ENCODE measurements around the gene CUBN.
"Not testable (repeated sequence)": the region's sequence is repeated elsewhere in the genome, so short reads cannot be mapped to it uniquely, and the experiment has no call there.

The CUBN gene

GRCh38 chr10:17140386-17140761 is 10.8 kb upstream of the CUBN start:
- no peak for ATAC-seq

- ATAC-seq = no peak
Observed at GRCh38 chr10:17138460-17139042, 8.9 kb upstream of the CUBN start.

GRCh38 chr10:17134737-17135260 is 5.2 kb upstream of the CUBN start:
- no peak for ATAC-seq

GRCh38 chr10:17134282-17134681 is 4.7 kb upstream of the CUBN start:
- no peak for ATAC-seq

- no peak for ATAC-seq
Observed at GRCh38 chr10:17128261-17128660, 1.4 kb downstream of the CUBN start.

GRCh38 chr10:17126327-17126726 is 3.3 kb downstream of the CUBN start:
- ATAC-seq = no peak

- ATAC-seq = no peak
Observed at GRCh38 chr10:17125206-17125893, 4.3 kb downstream of the CUBN start.

GRCh38 chr10:17123961-17124360 is 5.7 kb downstream of the CUBN start:
- no peak for ATAC-seq

- no peak for ATAC-seq
Observed at GRCh38 chr10:17122726-17123661, 6.6 kb downstream of the CUBN start.

- no peak for ATAC-seq
Observed at GRCh38 chr10:17122052-17122451, 7.6 kb downstream of the CUBN start.

GRCh38 chr10:17120694-17121093 is 8.9 kb downstream of the CUBN start:
- ATAC-seq = no peak

- ATAC-seq = no peak
Observed at GRCh38 chr10:17119845-17120244, 9.8 kb downstream of the CUBN start.

- no peak for ATAC-seq
Observed at GRCh38 chr10:17116193-17116592, 13.4 kb downstream of the CUBN start.

GRCh38 chr10:17115683-17116082 is 13.9 kb downstream of the CUBN start:
- ATAC-seq = no peak

GRCh38 chr10:17114878-17115444 is 14.7 kb downstream of the CUBN start:
- not testable (repeated sequence) for ATAC-seq

- ATAC-seq = no peak
Observed at GRCh38 chr10:17113889-17114540, 15.6 kb downstream of the CUBN start.

- no peak for ATAC-seq
Observed at GRCh38 chr10:17113346-17113745, 16.3 kb downstream of the CUBN start.

GRCh38 chr10:17112566-17112965 is 17.0 kb downstream of the CUBN start:
- ATAC-seq = no peak

- ATAC-seq = peak; percentile 63 to 71
Observed at GRCh38 chr10:17109475-17110207, 20.0 kb downstream of the CUBN start.

- no peak for ATAC-seq
Observed at GRCh38 chr10:17109046-17109445, 20.6 kb downstream of the CUBN start.

- ATAC-seq = no peak
Observed at GRCh38 chr10:17106991-17107390, 22.6 kb downstream of the CUBN start.

- no peak for ATAC-seq
Observed at GRCh38 chr10:17101910-17102266, 27.7 kb downstream of the CUBN start.

Measured in activated CD4-positive, CD25-positive, alpha-beta regulatory T cell treated with anti-CD3 and anti-CD28 coated beads, Interleukin-2, amount 50 U/mL, for 24 hours (primary cell).